ENCODE data around the gene ZBTB7C. TPM values are rescaled to one million over a fixed set of nuclear protein-coding genes. Genes with fewer than 3 reads are reported as not detected.

Gene ZBTB7C
- total RNA-seq, 2 donors from 2014 or later = 11.0 to 14.8 TPM

DNA sequence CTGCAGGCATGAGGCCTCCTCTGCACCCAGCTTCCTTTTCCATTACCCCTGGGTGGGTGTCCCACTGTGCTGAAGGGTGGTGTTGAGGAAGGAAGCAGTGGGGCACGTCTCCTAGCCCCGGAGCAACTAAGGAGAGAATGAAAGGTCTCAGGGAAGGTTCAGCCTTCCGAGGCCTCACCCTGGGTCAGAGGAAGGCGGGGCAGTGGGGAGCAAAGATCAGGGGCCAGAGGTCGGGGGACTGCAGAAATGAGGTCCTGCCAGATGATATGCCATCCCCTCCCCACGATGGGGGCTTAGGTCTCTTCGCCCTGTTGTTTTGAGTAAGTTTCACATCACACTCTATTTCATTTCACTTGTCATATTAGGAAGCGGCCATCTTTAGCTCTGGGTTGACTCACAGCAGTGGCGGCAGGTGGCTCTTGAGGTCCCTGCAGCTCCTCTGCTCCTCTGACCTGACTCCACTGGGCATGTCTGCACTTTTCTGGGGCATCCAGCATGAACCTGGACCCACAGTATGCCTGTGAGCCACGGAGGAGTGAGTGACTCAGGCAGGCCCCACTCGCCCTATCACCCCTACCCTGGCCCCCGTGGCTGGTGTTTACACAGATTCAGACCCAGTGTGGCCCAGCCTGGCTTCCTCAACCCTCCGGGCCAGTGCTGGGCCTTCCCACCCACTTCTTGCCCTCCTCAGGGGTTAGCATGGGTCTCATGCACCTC lies 325.0 kb downstream of the ZBTB7C start:
- DNase-seq (ENCODE audit: low spot score) = peak; percentile 50
- intact Hi-C loops (cut with DNase I) = no loop called here

- intact Hi-C loops (cut with DNase I) = no loop called here
- no peak for DNase-seq (ENCODE audit: low spot score)
Measured at GRCh38 chr18:48080546-48080945, 328.6 kb downstream of the ZBTB7C start.

- intact Hi-C loops (cut with DNase I) = no loop called here
- DNase-seq (ENCODE audit: low spot score) = peak; percentile 68
Measured at GRCh38 chr18:48079885-48080284, 329.3 kb downstream of the ZBTB7C start.

GRCh38 chr18:48078448-48078847 lies 330.7 kb downstream of the ZBTB7C start:
- no peak for DNase-seq (ENCODE audit: low spot score)
- intact Hi-C loops (cut with DNase I) = no loop called here

GRCh38 chr18:48077291-48077690 lies 331.9 kb downstream of the ZBTB7C start:
- intact Hi-C loops (cut with DNase I) = no loop called here
- DNase-seq (ENCODE audit: low spot score) = no peak

DNA sequence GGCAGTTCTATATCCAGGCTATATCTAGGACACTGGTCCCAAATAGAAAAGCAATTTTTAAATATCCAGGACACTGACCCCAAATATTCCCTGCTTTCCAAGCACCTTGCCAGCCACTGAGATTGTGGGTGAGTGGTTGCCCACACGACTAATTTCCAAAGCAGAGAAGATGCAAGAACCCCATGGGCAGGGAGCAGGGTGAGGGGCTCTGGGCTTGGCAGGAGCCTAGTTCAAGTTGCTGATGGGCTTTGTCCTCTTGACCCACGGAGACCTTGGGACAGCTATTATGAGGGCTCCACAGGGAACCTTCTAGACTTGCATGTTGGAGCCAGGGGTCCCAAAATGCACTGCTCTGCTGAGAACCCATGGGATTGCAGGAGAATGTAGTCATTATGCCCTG lies 332.7 kb downstream of the ZBTB7C start:
- intact Hi-C loops (cut with DNase I) = no loop called here
- DNase-seq (ENCODE audit: low spot score) = peak; percentile 12

GRCh38 chr18:48075707-48076093 lies 333.5 kb downstream of the ZBTB7C start:
- DNase-seq (ENCODE audit: low spot score) = peak; percentile 46
- intact Hi-C loops (cut with DNase I) = no loop called here

DNA sequence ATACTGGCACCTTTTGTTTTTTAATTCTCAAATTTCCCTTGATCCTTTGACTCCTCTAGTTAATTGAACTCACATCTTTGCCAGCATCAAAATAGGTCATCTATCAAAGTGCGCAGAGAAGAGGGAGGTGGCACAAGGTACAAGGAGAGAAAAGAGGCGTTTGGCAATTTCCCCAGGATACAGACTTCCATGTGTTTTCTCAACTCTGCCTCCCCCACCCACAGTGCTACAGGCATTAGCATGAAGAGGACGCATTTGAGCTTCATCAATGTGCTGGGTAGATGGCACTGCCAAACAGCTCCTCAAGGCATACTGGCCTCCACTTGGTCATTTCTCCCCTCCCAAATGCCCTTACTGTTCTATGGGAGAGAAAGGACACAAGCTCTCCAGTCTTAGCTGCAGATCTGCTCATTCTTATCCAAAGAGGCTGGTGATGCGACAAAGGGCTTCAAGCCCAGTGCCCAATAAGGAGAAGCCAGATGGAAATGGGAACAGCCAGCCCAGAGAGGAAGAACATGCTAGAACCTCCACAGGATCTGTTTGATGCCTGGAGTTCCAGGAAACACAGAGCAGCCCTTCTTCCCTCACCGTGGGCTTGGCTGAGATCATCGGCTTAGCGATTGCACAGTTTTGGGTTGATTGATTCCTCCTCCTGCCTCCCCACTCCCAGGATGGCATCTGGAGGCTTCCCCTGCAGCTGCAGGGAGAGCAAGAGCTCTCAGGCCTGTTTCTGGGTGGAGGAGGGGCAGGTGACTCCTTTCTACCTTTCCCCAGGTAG lies 334.1 kb downstream of the ZBTB7C start:
- DNase-seq (ENCODE audit: low spot score) = peak; percentile 8

GRCh38 chr18:48073211-48073930 lies 335.8 kb downstream of the ZBTB7C start:
- DNase-seq (ENCODE audit: low spot score) = peak; percentile 68
- intact Hi-C loops (cut with DNase I) = no loop called here

More for the DNA sequence above, 334.1 kb downstream of the ZBTB7C start:
- intact Hi-C loops (cut with DNase I) = no loop called here

DNA sequence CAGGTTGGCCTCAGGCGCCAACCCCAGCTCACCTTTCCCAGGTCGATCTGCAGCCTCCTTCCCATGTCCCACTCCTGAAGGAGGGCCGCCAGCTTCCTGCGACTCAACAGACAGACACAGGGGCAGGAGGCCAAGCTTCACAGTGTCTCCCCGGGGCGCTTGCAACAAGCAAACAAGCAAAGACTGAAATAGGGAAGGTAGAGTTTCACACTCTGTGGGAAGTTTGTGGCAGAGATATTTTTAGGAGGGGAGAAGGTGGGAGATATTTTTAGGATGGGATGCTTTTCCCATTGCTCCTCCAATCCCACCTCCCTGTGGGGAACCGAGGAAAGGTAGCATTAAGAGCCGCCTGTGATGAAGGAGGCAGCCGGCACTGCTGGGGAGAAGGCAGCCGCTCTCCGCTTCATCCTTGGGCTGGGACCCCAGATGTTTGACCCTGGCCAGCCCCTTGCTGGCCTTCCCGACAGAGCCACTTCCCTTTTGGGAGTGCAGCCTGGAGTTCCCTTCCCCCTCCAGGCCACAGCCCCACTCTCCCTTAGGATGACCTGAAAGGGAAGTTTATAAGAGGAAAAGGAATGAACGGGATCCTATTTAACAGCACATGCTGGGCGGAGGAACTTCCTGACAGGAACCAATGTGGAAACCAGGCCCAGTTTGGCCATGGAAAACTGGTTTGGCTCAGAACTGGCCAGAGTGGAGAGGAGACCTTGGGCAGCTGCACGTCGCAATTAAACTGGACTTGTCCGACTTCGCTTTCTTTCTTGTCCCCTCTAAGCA lies 336.6 kb downstream of the ZBTB7C start:
- intact Hi-C loops (cut with DNase I) = no loop called here
- DNase-seq (ENCODE audit: low spot score) = peak; percentile 70

- peak; percentile 57 for DNase-seq (ENCODE audit: low spot score)
- intact Hi-C loops (cut with DNase I) = no loop called here
Measured at GRCh38 chr18:48068916-48069445, 340.2 kb downstream of the ZBTB7C start.

DNA sequence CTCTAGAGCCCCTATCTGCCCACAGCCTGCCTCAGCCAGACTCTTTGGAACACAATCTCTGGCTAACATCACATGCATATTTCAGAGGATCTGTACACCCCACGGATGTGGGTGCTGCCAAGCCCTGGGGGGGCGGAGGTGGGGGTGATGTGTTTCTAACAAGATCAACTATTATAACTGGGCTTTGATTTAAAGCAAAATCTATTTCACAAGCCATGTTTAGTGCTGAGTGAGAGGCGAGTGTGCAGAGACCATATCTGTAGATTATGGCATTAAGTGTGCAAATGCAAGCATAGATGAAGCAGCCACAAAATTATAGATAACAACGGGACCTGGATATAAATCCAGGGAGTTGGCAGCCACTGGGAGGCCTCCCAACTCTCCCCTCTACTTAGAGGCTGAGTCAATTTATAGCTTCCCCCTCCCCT lies 342.9 kb downstream of the ZBTB7C start:
- peak; percentile 48 for DNase-seq (ENCODE audit: low spot score)
- intact Hi-C loops (cut with DNase I) = no loop called here

- DNase-seq (ENCODE audit: low spot score) = peak; percentile 52
- intact Hi-C loops (cut with DNase I) = loop anchor here in 1 of 2 donors (1.0 kb wide), 1 partner anchor 10 kb away; no protein-coding TSS in a partner anchor
Measured at GRCh38 chr18:48065601-48065995, 343.6 kb downstream of the ZBTB7C start.

DNA sequence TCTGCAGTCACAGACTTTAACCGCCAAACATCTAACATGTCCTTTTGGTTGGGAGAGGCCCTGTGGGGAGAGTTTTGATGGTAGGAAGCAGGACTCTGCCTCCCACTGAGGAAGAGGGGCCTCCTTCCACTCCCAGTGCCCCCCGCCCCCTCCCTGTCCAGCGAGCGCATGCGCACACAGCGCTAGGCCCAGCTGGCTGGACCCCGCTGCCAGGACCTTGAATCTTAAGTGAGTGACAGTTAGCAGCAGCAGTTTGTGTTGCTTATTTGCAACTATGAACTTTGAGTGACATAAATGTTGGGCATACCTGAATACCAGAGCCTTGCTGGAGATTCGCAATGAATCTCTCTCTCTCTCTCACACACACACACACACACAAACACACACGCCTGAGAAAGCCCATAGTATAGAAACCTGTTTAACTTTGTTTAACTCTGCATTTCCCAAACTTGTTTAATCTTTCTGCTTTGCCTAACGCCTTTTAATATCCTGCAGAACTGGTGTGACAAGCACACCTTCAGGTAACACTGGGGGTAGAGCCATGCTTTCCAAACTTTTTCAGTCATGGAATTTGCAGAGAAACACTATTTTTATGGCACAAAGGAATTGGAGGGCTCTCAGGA lies 344.1 kb downstream of the ZBTB7C start:
- peak; percentile 31 for DNase-seq (ENCODE audit: low spot score)
- intact Hi-C loops (cut with DNase I) = loop anchor here in 1 of 2 donors (1.0 kb wide), 1 partner anchor 10 kb away; no protein-coding TSS in a partner anchor

DNA sequence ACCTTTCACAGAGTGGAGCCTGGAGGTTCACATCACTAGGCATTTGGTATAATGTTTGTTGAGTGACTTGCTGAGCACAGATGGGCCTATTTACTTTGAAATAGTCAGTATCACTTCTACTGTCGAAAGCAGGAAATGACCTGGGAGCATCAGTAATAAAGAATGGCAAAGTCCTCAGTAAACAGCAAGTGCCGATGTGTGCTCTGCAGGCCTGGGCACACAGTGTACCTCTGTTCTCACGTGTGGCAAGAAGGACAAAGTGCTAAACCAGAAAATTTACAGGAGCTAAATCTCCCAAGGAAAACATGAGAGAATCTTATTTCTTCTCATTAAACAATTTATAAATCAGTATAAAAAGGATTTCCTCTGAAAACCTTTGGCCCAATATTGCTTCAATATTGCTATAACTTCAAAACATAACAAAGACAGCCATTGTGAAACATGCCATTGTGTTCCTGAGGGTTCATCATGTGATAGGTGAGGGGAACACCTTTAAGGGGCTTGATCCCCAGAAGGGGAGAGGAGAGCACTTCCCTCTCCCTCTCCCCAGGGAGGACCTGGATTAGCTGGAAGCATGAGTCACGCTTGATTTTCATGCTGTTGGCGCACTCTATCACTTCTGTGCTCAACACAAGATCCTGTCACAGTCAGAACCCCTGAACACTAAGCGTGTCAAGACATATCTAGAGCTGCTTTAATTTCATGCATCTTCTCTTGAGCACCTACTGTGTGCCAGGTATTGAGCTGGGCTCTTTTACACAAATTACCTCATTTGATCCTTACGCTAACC lies 347.2 kb downstream of the ZBTB7C start:
- intact Hi-C loops (cut with DNase I) = no loop called here
- DNase-seq (ENCODE audit: low spot score) = peak; percentile 5

- intact Hi-C loops (cut with DNase I) = no loop called here
- DNase-seq (ENCODE audit: low spot score) = peak; percentile 18
Measured at GRCh38 chr18:48060970-48061369, 348.2 kb downstream of the ZBTB7C start.

DNA sequence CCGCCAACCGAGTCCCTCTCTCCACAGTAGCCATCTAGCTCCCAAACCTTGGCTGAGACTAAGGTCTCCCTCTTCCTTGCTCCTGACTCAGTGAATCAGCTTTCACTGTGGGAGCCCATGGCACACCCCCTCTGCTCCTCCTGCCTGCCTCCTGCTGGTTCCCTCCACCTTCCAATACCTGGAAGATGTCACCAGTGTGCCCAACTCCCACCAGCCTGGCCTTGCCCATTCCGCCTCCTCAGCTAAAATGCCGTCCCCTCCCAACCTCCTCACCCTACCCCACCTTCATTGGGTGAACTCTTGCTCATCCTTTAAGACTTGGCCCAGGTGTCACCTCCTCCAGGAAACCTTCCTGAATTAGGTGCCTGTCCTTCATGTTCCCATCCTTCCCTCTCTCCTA lies 348.8 kb downstream of the ZBTB7C start:
- intact Hi-C loops (cut with DNase I) = no loop called here
- DNase-seq (ENCODE audit: low spot score) = peak; percentile 59

Measured in posterior vena cava (tissue), 2 donors.